Osteocyte (in vitro differentiated cells): ENCODE data around the gene STUM. TPM values are rescaled to one million over a fixed set of nuclear protein-coding genes. Genes with fewer than 3 reads are reported as not detected.

ENCODE experiments used
- DNase-seq: peaks from one replicate; pipeline ENCODE4 v3.0.0; 2021; ENCODE audit warnings: mixed read lengths; ENCODE audit not compliant: unreplicated experiment; ENCODE audit errors: extremely low spot score
- H3K27ac Mint-ChIP-seq: one replicate; pipeline ENCODE4 v1.8.0; 2021; ENCODE audit warnings: mild to moderate bottlenecking, mixed read lengths; ENCODE audit not compliant: unreplicated experiment
- H3K27me3 Mint-ChIP-seq: one replicate; pipeline ENCODE4 v1.8.0; 2021; ENCODE audit warnings: mixed read lengths; ENCODE audit not compliant: unreplicated experiment
- H3K36me3 Mint-ChIP-seq: one replicate; pipeline ENCODE4 v1.8.0; 2021; ENCODE audit warnings: mixed read lengths; ENCODE audit not compliant: unreplicated experiment
- H3K4me1 Mint-ChIP-seq: one replicate; pipeline ENCODE4 v1.8.0; 2021; ENCODE audit warnings: mixed read lengths; ENCODE audit not compliant: unreplicated experiment
- H3K4me3 Mint-ChIP-seq: one replicate; pipeline ENCODE4 v1.8.0; 2021; ENCODE audit warnings: mild to moderate bottlenecking, moderate library complexity, mixed read lengths; ENCODE audit not compliant: unreplicated experiment
- H3K9me3 Mint-ChIP-seq: one replicate; pipeline ENCODE4 v1.8.0; 2021; ENCODE audit warnings: mixed read lengths; ENCODE audit not compliant: unreplicated experiment
- CTCF ChIP-seq: fragments of 200-600 bp; sonication (generic); IDR thresholded peaks from 2 replicates; pipeline ENCODE4 v1.5.0; 2021; ENCODE audit warnings: antibody characterized with exemption, mild to moderate bottlenecking, moderate library complexity
- total RNA-seq: library from RNA; stranded (reverse); gene quantifications from 2 replicates; pipeline ENCODE4 v1.2.1, GENCODE V29; 2021

The STUM gene
- total RNA-seq, 1 donor from 2014 or later = 0.35 TPM

DNA sequence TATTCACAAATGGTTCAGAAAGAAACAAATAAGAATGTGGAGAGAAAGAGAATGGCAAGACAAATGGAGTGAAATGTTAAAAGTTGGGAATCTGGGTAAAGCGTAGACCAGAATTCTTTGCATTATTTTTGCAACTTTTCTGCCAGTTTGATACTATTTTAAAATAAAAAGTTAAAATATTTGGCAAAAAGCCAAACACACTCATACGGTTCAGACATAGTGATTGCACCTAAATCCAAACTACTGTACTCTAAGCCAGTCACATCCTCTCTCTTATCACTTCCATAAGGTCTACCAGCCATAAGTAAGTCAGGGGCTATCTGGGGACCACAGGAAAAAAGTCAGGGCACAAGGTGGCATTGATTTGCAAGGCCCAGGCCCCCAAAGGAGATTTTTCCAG is 14.4 kb downstream of the STUM start:
- DNase-seq = no peak
- Mint-ChIP-seq H3K4me3 (no peak overlapping the region), H3K27me3 (peaks cover 45% of the 10 kb centered on the region), H3K27ac (no peak overlapping the region), H3K36me3 (no peaks in the 10 kb centered on the region), H3K4me1 (no peaks in the 10 kb centered on the region), H3K9me3 (no peaks in the 10 kb centered on the region)
- TF ChIP-seq CTCF = no peak

DNA sequence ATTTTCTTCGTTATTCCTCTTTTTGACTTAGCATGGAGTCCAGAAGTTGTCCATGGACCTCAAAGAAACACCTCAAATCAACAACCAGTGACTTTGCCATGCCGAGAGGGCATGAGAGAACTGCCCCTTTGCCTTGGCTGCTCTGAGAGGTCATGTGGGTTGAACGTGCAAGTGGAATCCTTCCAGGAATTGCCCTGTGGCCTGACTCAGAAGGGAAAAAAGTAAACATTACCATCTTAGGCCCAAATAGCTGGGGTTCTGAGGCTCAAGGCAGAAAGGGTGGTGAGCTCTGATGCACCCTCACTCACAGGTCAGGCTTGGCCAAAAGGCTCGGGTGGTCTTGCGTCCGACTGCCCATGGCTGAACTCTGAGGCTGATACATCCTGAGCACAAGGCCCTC is 15.1 kb downstream of the STUM start:
- Mint-ChIP-seq H3K27me3 (peaks cover 43% of the 10 kb centered on the region), H3K4me3 (no peak overlapping the region), H3K9me3 (no peaks in the 10 kb centered on the region), H3K27ac (no peak overlapping the region), H3K36me3 (no peaks in the 10 kb centered on the region), H3K4me1 (no peaks in the 10 kb centered on the region)
- TF ChIP-seq CTCF = no peak
- no peak for DNase-seq

DNA sequence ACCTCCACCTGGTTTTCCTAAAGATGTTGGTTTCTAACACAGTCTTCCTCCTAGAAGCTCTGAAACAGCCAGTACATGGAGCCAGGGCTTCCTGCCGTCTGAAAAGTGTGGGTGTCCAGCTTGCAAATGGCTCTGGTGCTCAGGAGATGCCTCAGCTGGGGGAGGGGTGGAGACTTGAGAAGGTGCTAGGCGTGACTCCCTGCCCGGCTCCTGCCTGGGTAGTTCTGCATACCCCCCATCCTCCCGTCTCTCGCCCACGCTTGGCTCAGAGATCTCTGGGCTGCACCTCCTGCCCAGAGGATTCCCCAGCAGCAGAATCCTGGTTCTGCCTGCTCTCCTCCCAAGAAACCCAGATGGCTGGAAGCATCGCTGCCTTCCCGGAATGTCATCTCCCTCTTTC is 16.9 kb downstream of the STUM start:
- Mint-ChIP-seq H3K27ac (no peak overlapping the region), H3K27me3 (peaks cover 43% of the 10 kb centered on the region), H3K4me1 (no peaks in the 10 kb centered on the region), H3K4me3 (no peak overlapping the region), H3K36me3 (no peaks in the 10 kb centered on the region), H3K9me3 (no peaks in the 10 kb centered on the region)
- no peak for DNase-seq
- TF ChIP-seq CTCF = no peak

DNA sequence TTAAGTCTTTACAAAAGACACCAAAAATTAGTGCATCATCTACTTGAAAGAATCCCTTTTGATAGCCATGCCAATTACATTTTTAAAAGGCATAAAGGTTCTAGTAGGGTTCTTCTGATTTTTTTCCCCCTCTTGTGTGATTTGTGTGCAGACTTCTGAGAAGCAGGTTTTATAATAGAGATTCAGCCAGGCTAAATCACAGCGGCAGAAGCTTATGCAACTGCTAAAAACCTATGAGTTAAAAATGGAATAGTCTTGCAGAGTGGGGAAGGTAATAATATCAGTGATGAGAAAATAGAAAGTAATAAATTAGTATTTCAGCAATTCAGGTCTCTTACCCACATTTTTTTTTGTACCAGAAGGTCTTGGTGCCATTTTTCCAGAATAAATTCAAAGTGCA is 17.7 kb downstream of the STUM start:
- no peaks in the 10 kb centered on the region for H3K4me1 Mint-ChIP-seq
- H3K9me3 Mint-ChIP-seq = no peaks in the 10 kb centered on the region

DNA sequence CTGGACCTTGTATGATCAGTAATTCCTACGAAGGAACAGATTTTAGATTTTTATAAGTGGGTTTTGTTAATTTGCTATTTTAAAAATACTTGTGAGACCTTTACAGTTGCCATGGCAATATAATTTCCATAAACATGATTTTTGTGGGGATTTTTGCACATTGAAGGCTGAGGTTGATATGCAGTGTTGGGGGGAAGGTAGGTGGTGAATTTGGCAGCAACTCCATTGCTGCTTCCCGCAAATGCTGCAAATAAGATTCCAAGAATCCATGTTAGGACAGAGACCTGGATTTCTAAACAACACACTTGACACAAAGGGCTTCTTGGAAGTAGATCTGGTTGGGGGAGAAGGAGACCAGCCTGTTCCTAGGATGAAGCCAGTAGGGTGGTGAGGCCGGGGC is 18.2 kb downstream of the STUM start:
- DNase-seq = no peak
- Mint-ChIP-seq H3K27ac (no peak overlapping the region), H3K4me3 (no peak overlapping the region), H3K4me1 (no peaks in the 10 kb centered on the region), H3K27me3 (peaks cover 34% of the 10 kb centered on the region), H3K9me3 (no peaks in the 10 kb centered on the region), H3K36me3 (no peaks in the 10 kb centered on the region)
- no peak for TF ChIP-seq CTCF

More for the DNA sequence above, 17.7 kb downstream of the STUM start:
- DNase-seq = no peak
- Mint-ChIP-seq H3K27me3 (peaks cover 37% of the 10 kb centered on the region), H3K27ac (no peak overlapping the region), H3K36me3 (no peaks in the 10 kb centered on the region), H3K4me3 (no peak overlapping the region)
- no peak for TF ChIP-seq CTCF
